HG02973 (cell line): ENCODE data around the gene NSD2.

ENCODE experiments used
- ATAC-seq: cut with Tn5 transposase; IDR thresholded peaks from one replicate; pipeline ENCODE4 v1.9.1; 2021; ENCODE audit warnings: moderate library complexity; ENCODE audit not compliant: unreplicated experiment

Gene NSD2

GRCh38 chr4:1939664-1940509, 68.7 kb downstream of the NSD2 start:
- no peak for ATAC-seq

GRCh38 chr4:1940566-1940965, 69.4 kb downstream of the NSD2 start:
- ATAC-seq: no peak

GRCh38 chr4:1943928-1944327, 72.7 kb downstream of the NSD2 start:
- ATAC-seq: no peak

GRCh38 chr4:1945124-1945895, 74.1 kb downstream of the NSD2 start:
- ATAC-seq: no peak

GRCh38 chr4:1945912-1946311, 74.7 kb downstream of the NSD2 start:
- no peak for ATAC-seq

- ATAC-seq: no peak
Measured at GRCh38 chr4:1948232-1948631, 77.0 kb downstream of the NSD2 start.

GRCh38 chr4:1948892-1949436, 77.8 kb downstream of the NSD2 start:
- no peak for ATAC-seq

GRCh38 chr4:1950369-1950768, 79.2 kb downstream of the NSD2 start:
- no peak for ATAC-seq

GRCh38 chr4:1952058-1952700, 81.0 kb downstream of the NSD2 start:
- no peak for ATAC-seq

GRCh38 chr4:1952719-1953118, 81.5 kb downstream of the NSD2 start:
- ATAC-seq: no peak

- no peak for ATAC-seq
Measured at GRCh38 chr4:1953335-1953734, 82.1 kb downstream of the NSD2 start.

GRCh38 chr4:1956631-1957030, 85.4 kb downstream of the NSD2 start:
- ATAC-seq: no peak

GRCh38 chr4:1958276-1959103, 87.3 kb downstream of the NSD2 start:
- ATAC-seq: no peak

- ATAC-seq: no peak
Measured at GRCh38 chr4:1959104-1959384, 87.9 kb downstream of the NSD2 start.

- ATAC-seq: no peak
Measured at GRCh38 chr4:1960170-1960825, 89.1 kb downstream of the NSD2 start.

GRCh38 chr4:1961038-1961437, 89.8 kb downstream of the NSD2 start:
- no peak for ATAC-seq

GRCh38 chr4:1961563-1961962, 90.4 kb downstream of the NSD2 start:
- no peak for ATAC-seq

GRCh38 chr4:1962980-1963379, 91.8 kb downstream of the NSD2 start:
- no peak for ATAC-seq

GRCh38 chr4:1964443-1964842, 93.2 kb downstream of the NSD2 start:
- ATAC-seq: no peak

- no peak for ATAC-seq
Measured at GRCh38 chr4:1964971-1965370, 93.8 kb downstream of the NSD2 start.
